HG03159 (cell line): ENCODE data around the gene SELP.
"Not testable (repeated sequence)": the region's sequence is repeated elsewhere in the genome, so short reads cannot be mapped to it uniquely, and the experiment has no call there.

Experiments used
- ATAC-seq: cut with Tn5 transposase; IDR thresholded peaks from one replicate; pipeline ENCODE4 v1.9.1; 2021; ENCODE audit warnings: mild to moderate bottlenecking, moderate library complexity; ENCODE audit not compliant: unreplicated experiment

SELP gene

DNA sequence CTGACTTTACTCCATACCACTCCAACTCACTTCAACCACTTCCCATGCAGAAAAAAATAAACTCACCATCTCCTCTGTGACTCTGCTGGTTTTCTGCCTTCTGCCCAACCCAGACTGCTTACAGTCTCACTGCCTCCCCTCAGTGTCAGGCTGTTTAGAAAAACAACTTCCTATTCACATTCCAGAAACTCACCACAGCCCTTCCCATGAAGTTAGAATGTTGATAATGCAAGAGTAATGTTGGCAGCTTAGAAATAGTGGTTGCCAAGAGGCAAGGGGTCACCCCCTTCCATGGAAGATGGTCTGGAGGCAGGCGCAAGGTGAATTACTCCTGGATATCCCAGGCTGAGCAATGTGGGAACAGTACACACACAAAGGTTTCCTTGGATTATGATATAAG lies at the start of gene SELP:
TSS of gene SELP (minus strand) at position 119 of the 400 bp plus-strand sequence. CDS start at position 69, 50 bp downstream.
- ATAC-seq = no peak

DNA sequence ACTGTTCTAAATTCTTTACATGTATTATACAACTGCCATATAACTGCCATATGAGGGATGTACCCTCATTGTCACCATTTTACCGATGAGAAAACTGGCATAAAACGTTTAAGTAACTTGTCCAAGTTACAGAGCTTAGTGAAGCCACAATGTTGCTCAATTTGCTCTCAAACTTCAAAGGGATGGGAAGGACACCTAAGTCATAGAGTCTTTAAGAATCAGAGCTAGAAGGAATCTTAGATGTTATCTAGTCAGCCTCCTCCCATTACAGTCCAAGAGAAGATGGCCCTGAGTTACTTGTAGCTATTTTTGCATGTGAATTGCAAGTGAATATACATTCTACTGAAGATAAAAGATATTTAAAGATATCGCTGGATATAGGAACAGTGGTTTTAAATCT lies 49.8 kb upstream of the SELP start:
- no peak for ATAC-seq

DNA sequence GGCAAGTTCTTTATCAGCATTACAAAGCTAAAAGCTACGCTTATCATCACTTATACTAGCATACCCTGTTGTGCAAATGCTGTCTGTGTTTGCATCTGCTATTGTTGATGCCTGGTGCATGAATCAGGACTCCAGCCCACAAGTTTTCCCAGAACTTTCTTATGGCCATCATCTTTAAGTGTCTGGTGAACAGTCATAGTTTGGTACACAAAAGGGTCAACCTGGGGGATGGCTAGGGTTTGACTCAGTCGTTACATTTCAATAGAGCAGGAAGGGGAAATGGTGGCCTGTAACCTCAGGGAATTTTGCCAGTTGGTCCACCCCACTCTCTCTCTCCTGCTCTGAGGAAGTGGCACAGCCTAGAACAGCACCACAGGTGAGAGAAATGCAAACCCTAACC lies 46.1 kb upstream of the SELP start:
- ATAC-seq = no peak

DNA sequence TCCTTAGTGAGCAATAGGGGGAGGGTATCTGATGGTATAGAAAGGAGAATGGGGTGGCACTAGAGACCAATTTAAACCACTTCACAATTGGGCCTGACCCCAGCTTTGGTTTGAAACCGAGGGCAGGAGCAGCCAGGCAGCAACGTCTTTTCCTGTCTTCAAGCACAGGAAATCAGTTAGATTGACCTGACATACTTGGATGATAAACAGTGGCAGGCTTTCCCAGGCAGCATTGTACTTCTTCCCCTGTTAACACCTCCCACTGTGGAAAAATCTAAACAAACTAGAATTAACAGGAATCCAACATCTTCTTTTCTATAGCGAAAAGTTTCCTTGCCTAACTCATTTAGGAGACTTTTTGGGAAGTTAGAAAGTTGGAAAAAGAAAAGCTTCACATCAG lies 40.9 kb upstream of the SELP start:
- ATAC-seq = no peak

DNA sequence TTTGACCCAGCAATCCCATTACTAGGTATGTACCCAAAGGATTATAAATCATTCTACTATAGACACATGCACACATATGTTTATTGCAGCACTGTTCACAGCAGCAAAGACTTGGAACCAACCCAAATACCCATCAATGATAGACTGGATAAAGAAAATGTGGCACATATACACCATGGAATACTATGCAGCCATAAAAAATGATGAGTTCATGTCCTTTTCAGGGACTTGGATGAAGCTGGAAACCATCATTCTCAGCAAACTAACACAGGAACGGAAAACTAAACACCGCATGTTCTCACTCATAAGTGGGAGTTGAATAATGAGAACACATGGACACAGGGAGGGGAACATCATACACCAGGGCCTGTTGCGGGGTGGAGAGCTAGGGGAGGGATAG lies 40.3 kb upstream of the SELP start:
- not testable (repeated sequence) for ATAC-seq

DNA sequence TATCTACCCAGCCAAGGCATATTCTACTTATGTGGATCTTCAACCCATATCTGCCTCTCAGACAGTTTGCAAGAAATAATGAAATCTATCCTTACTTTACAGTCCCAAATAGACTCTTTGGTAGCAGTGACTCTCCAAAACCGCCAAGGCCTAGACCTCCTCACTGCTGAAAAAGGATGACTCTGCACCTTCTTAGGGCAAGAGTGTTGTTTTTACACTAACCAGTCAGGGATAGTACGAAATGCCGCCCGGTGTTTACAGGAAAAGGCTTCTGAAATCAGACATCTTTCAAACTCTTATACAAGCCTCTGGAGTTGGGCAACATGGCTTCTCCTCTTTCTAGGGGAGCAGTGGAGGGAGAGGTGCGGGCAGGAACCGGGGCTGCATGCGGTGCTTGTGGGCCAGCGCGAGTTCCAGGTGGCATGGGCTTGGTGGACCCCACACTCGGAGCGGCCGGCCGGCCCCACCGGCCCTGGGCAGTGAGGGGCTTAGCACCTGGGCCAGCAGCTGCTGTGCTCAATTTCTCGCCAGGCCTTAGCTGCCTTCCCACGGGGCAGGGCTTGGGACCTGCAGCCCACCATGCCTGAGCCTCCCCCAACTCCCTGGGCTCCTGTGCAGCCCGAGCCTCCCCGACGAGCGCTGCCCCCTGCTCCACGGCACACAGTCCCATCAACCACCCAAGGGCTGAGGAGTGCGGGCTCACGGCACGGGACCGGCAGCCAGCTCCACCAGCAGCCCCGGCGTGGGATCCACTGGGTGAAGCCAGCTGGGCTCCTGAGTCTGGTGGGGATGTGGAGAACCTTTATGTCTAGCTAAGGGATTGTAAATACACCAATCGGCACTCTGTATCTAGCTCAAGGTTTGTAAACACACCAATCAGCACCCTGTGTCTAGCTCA lies 38.0 kb upstream of the SELP start:
- ATAC-seq = not testable (repeated sequence)

DNA sequence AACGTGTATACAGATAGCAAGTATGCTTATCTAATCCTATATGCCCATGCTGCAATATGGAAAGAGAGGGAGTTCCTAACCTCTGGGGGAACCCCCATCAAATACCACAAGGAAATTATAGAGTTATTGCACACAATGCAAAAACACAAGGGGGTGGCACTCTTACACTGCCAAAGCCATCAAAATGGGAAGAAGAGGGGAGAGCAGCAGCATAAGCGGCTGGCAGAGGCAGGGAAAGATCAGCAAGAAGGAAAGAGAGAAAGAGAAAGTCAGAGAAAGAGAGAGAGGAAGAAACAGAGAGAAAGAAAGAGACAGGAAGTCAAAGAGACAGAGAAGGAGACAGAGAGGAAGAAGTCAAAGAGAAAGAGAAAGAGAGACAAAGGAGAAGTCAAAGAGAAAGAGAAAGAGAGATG lies 37.3 kb upstream of the SELP start:
- peak; percentile 79 for ATAC-seq

DNA sequence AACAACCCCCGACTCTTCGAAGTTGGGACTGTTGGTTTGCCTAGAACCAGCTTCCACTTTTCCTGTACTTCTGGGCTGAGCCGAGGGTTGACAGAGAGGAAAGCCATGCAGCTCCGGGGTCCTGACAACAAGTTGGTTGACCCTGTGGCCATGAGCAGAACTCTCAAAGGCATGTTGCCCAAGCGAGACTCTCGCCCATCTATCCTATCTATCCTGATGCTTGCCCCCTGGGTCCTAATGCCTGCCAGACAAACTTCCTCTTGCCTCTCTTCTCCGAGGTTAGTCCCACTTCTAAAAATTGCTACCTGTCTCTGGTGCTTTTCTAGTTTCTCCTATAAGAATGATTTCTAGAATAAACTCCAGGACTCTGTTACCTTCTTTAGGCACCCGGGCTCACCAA lies 32.8 kb upstream of the SELP start:
- not testable (repeated sequence) for ATAC-seq

DNA sequence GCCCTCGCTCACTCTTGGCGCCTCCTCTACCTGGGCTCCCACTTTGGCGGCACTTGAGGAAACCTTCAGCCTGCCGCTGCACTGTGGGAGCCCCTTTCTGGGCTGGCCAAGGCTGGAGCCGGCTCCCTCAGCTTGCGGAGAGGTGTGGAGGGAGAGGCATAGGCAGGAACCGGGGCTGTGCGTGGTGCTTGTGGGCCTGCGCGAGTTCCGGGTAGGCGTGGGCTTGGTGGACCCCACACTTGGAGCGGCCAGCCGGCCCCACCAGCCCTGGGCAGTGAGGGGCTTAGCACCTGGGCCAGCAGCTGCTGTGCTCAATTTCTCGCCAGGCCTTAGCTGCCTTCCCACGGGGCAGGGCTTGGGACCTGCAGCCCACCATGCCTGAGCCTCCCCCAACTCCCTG lies 31.1 kb upstream of the SELP start:
- ATAC-seq = not testable (repeated sequence)

DNA sequence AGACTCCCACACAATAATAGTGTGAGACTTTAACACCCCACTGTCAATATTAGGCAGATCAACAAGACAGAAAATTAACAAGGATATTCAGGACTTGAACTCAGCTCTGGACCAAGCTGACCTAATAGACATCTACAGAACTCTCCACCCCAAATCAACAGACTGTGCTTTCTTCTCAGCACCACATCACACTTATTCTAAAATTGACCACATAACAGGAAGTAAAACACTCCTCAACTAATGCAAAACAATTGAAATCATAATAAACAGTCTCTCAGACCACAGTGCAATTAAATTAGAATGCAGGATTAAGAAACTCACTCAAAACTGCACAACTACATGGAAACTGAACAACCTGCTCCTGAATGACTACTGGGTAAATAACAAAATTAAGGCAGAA lies 28.9 kb upstream of the SELP start:
- not testable (repeated sequence) for ATAC-seq

DNA sequence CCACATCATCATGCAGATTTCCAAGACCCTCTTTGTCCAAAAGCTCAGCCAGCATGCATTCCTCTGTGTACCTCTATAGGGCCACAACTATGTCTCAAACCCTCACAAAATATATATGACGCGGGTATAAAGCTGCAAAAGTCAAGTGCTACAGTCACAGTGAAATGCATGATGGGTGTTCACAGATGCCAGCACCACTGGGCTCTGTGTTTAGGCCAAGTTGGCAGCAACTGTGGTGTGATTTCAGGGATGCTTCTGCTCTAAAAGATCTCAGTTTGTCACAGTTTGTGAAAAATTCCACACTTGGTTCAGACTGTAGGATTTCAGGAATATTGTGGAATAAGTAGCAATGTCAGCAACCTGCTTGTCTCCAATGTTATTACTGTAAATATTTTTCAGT lies 23.9 kb upstream of the SELP start:
- no peak for ATAC-seq

DNA sequence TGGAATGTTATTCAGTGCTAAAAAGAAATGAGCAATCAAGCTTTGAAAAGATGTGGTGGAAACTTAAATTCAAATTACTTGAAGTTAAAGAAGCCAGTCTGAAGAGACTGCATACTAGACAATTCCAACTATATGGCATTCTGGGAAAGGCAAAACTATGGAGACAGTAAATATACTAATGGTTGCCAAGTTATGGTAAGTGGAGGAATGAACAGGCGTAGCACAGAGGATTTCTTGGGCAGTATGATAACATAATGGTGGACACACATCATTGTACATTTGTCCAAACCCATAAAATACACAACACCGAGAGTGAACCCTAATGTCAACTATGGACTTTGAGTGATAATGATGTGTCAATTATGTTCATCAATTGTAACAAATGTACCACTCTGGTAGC lies 21.1 kb upstream of the SELP start:
- ATAC-seq = no peak

DNA sequence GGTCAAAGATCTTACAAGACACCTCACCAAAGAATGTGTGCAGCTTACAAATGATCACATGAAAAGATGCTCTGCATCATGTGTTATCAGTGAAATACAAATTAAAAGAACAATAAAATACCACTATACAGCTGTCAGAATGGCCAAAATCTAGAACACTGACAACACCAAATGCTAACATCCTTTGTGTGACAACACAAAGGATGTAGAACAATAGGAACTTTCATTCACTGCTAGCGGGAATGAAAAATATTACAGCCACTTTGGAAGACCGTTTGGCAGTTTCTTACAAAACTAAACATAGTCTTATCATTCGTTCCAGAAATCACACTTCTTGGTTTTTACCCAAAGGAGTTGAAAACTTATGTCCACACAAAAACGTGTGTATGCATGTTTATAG lies 20.6 kb upstream of the SELP start:
- ATAC-seq = no peak

DNA sequence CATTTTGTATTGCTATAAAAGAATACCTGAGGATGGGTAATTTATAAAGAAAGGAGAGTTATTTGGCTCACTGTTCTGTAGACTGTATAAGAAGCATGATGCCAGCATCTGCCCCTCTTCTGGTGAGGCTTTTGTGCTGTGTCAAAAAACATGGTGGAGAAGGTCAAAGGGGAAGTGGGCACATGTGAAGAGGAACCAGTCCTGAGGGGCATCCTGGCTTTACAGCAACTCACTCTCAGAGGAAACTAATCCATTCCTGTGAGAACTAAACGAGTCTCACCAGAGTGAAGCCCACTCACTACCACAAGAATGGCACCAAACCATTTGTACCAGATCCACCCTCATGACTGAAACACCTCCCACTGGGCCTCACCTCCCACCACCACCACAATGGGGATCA lies 18.8 kb upstream of the SELP start:
- ATAC-seq = no peak

DNA sequence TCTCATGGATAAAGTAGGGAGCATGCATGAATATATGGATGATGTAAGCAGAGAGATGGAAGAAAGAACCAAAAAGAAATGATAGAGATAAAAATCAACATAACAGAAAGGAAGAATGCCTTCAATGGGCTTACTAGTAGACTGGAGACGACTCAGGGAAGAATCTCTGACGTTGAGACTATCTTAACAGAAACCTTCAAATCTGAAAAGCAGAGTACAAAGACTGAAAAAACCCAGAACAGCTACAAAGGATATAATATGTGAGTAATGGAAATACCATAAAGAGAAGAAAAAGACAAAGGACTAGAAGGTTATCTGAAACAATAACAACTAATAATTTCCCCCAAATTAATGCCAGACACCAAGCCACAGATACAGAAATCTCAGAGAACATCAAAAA lies 18.3 kb upstream of the SELP start:
- ATAC-seq = no peak

DNA sequence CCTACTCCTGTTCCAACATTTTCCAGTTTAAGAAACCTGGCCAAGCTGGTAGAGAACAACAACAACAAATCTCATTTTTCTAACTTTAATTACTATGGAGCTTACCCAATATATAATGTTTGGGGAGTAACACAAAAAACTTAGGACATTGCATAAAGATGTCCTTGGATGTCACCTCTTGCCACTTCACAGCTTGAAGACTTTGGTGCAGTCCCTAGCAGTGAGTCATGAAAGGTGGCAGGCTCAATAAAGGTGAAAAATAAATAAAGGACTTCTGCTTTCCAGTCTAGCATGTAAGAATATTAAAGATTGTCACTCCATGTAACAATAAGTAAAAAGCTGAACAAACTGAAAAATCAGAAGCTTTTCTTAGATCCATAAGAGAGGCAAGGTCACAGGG lies 17.6 kb upstream of the SELP start:
- ATAC-seq = no peak

DNA sequence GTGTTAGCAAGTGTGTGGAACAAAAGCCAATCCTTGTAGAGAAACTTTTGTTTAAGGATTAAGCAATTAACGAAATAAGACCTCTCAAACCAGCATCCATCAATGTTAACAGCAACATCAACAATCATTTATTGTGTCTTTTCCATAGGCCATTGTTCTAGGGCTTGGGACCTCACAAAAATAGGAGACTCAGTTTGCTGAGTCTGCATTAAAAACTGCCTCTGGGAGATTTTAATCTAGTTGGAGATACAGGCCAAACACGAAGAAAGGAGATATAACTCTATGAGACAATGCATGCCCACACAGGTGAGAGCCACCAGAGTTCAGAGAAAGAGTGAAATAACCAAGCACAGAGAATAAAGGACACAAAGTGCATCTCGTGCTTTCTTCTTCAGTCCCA lies 14.4 kb upstream of the SELP start:
- no peak for ATAC-seq

DNA sequence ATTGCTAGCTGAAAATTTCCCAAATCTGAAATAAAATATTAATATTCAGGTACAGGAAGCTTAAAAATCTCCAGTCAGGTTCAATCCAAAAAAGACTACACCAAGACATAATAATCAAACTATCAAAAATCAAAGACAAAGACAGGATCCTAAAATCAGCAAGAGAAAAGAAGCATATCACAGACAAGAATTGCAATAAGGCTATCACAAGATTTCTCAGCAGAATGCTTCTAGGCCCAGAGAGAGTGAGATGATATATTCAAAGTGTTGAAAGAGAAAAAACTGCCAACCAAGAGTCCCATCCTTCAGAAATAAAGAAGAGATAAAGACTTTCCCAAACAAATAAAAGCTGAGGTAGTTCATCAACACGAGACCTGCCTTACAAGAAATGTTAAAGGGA lies 5.0 kb upstream of the SELP start:
- ATAC-seq = no peak

DNA sequence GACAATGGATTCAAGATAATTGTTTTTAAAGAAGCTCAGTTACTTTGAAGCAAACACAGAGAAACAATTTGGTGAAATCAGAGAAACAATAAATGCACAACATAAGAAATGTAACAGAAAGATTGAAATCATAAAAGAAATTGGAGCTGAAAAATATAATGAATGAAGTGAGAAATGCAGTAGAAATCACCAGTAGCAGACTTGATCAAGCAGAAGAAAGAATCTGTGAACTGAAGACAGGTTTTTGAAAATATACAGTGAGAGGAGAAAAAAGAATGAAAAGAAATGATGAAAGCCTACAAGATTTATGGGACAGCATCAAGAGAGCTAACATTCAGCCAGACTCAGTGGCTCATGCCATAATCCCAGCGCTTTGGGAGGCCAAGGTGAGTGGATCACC lies 4.2 kb upstream of the SELP start:
- no peak for ATAC-seq

DNA sequence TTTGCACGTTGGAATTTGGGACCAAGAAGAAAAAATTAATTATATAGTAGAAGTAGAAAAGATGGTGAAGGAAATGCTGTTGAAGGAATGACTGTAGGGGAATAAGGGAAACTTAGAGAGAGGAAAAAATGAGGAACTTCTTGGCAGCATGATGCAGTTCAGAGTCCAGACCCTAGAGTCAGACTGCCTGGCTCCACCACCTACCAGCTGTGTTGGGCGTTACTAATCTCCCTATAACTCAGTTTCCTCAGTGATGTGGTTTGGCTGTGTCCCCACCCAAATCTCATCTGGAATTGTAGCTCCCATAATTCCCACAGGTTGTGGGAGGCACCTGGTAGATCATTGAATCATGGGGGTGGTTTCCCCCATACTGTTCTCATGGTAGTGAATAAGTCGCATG lies 1.3 kb upstream of the SELP start:
- no peak for ATAC-seq

DNA sequence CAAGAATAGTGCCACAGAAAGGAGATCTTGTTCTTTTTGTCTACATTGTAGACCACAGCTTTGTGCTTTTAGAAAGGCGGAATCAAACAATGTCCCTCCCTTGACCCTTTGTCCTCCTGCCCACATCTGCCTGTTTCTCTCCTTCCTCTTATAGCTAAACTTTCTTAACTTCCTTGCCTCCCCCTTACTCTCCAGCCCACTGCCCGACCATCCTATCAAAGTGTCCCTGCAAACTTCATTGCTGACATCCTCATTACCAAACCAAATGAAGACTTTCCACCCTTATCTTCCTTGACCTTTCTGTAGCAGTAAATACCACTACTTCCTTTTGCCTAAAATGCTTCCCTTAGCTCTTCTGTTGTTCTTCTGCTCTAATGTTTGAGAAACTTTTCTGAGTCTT lies 5.0 kb downstream of the SELP start:
- ATAC-seq = no peak

DNA sequence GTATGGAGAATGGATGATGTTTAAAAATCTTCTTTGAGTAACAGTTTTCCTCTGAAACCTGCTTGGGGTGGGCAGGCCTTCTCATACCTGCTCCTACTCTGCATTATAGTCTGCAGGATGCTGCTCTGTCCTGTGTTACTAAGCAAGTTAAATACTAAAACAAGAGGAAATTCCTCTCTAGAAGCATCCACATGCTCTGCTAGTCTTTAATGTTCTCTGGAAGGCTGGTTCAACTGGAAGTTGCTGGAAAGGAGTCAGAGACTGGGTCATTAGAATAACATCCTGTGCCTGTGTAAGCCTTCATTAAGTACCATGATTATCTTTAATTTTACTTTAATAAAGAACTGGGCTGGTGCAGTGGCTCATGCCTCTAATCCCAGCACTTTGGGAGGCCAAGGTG lies 5.8 kb downstream of the SELP start:
- ATAC-seq = no peak
